Tibial artery (tissue), 4 donors: ENCODE measurements around the gene RNF223.
"Not testable (repeated sequence)": the region's sequence is repeated elsewhere in the genome, so short reads cannot be mapped to it uniquely, and the experiment has no call there.

ENCODE experiments used
- DNase-seq, 2 donors: peaks; one replicate each; pipeline ENCODE4 v3.0.0-alpha.2; 2019
- H3K27ac ChIP-seq, 2 donors: fragments of 200-600 bp; sonication (generic) in 1 of 2; 1 replicate in 1 of 2; 2 replicates in 1 of 2; pipeline ENCODE4 v1.5.1; 2018 to 2019; ENCODE audit warnings: mild to moderate bottlenecking in 1 of 2
- H3K27me3 ChIP-seq, 2 donors: fragments of 200-600 bp; sonication (generic) in 1 of 2; one replicate each; pipeline versions ENCODE4 v1.5.1 to v1.6.0; 2016 to 2019
- H3K36me3 ChIP-seq, 3 donors: fragments of 200-600 bp; sonication (generic) in 2 of 3; one replicate each; pipeline ENCODE4 v1.5.1; 2016 to 2019; ENCODE audit warnings: mild to moderate bottlenecking in 2 of 3
- H3K4me1 ChIP-seq, 4 donors: fragments of 200-600 bp; sonication (generic) in 2 of 4; 1 replicate in 3 of 4; 2 replicates in 1 of 4; pipeline ENCODE4 v1.5.1; 2016 to 2019
- H3K4me3 ChIP-seq, 2 donors: fragments of 200-600 bp; sonication (generic) in 1 of 2; 1 replicate in 1 of 2; 2 replicates in 1 of 2; pipeline ENCODE4 v1.5.1; 2018 to 2019; ENCODE audit warnings: mild to moderate bottlenecking in 2 of 2
- H3K9me3 ChIP-seq, 3 donors: fragments of 200-600 bp; sonication (generic) in 1 of 3; one replicate each; pipeline ENCODE4 v1.5.1; 2016 to 2019
- intact Hi-C: fragments of 100-400 bp; cut with DNase I; formaldehyde crosslinking; loops from one replicate; pipeline ENCODE4 v1.15.0; 2023; ENCODE audit warnings: low total_unique reads
- TF ChIP-seq, protein P1 (sequence below), 2 experiments: fragments of 200-600 bp in 1 of 2; fragments of 450-650 bp in 1 of 2; IDR thresholded peaks; one replicate each; pipeline ENCODE4 v1.5.1; 2017 to 2019; ENCODE audit warnings: antibody characterized with exemption in 2 of 2, mild to moderate bottlenecking in 1 of 2, moderate library complexity in 1 of 2

Gene RNF223

DNA sequence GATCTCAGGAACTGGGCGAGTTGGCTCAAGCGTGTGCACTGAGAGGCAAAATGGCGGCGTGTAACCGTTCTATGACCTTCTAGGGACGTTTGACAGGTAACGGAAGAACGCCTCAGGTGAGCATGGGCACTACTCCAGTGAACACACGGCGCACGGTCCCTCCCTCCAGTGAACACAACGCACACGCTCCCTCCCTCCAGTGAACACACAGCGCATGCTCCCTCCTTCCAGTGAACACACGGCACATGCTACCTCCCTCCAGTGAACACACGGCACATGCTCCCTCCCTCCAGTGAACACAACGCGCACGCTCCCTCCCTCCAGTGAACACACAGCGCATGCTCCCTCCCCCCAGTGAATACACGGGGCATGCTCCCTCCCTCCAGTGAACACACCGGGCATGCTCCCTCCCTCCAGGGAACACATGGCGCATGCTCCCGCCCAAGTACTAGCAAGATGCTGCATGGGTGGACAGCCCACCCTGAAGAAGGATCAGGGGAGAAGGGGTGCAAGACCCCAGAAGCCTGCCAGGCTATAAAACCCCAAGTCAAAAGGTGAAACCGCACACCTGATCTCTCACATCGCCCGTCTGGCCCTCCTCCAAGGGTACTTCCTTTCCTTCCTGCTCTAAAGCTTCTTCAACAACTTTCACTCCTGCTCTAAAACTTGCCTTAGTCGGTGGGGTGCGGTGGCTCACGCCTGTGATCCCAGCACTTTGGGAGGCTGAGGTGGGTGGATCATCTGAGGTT is 38.3 kb upstream of the RNF223 start:
- no peak overlapping the region for H3K27ac ChIP-seq
- no peak overlapping the region for H3K4me3 ChIP-seq
- peaks cover 0 to 5% (median 0%) of the 10 kb centered on the region in 3 donors for H3K9me3 ChIP-seq
- peaks cover 0 to 19% (median 4%) of the 10 kb centered on the region in 3 donors for H3K36me3 ChIP-seq
- TF ChIP-seq, protein P1, sequence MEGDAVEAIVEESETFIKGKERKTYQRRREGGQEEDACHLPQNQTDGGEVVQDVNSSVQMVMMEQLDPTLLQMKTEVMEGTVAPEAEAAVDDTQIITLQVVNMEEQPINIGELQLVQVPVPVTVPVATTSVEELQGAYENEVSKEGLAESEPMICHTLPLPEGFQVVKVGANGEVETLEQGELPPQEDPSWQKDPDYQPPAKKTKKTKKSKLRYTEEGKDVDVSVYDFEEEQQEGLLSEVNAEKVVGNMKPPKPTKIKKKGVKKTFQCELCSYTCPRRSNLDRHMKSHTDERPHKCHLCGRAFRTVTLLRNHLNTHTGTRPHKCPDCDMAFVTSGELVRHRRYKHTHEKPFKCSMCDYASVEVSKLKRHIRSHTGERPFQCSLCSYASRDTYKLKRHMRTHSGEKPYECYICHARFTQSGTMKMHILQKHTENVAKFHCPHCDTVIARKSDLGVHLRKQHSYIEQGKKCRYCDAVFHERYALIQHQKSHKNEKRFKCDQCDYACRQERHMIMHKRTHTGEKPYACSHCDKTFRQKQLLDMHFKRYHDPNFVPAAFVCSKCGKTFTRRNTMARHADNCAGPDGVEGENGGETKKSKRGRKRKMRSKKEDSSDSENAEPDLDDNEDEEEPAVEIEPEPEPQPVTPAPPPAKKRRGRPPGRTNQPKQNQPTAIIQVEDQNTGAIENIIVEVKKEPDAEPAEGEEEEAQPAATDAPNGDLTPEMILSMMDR (IDR thresholded peaks at IDR 0.05), result no peak
- peaks cover 0 to 16% (median 13%) of the 10 kb centered on the region in 4 donors for H3K4me1 ChIP-seq
- peak in 1 of 2 donors; percentile 46 for DNase-seq
- peaks cover 0 to 3% of the 10 kb centered on the region in 2 donors for H3K27me3 ChIP-seq
- intact Hi-C loops, result no loop called here

DNA sequence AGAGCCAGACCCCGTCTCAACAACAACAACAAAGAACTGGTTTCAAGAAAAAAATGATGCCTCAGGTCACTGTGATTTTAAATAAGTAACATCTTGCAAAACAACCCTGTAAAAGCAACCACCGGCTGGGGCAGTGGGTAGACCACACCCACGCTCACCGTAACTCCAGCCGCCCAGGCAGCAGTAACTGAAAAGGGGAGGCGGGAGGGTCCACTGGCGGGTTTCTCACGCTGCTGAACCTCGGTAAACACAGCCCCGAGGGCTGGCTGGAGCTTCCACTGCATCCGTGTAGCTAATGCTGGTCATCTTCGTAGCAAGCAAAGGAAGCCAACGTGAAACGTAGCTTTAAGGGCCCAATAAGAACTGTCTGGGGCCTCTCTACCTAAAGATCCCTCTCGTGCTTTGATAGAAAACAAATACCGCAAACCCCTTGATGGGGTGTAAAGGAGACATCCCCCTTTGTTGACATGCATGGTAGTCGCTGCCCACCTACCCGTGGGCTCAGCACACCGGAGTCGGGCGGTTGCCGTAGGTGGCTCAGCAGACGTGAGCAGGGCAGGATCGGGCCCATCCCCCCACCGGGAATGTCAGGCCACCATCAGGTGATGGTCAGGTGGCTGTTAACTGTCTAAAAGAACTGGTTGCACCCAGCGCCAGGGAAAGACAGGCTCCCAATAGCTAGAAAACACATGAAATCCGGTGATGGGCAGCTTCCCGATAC is 37.6 kb upstream of the RNF223 start:
- intact Hi-C loops, result no loop called here
- no peaks in the 10 kb centered on the region for H3K27me3 ChIP-seq

DNA sequence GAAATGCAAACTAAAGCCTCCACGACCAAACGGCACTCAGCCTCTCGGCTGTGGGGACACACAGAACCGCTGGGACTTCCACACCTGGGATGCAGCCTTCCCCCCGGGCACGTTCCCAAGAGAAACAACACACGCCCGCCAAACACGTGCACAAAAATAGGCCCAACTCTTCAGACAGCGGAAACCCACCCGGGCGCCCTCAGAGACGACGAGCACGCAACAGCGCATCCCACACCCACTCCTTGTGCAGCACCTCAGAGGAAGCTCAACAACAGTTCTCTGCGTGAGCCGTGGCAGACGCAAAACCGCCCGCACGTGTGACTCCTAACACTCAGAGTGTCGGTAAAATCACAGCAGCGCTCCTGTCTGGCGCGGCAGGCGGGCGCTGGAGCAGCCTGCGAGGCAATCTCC is 36.5 kb upstream of the RNF223 start:
- peaks cover 0 to 5% (median 0%) of the 10 kb centered on the region in 3 donors for H3K9me3 ChIP-seq
- peak in 1 of 2 donors; percentile 53 for DNase-seq
- no peaks in the 10 kb centered on the region for H3K27me3 ChIP-seq
- no peak overlapping the region for H3K4me3 ChIP-seq
- H3K27ac ChIP-seq, result no peak overlapping the region
- peaks cover 0 to 19% (median 4%) of the 10 kb centered on the region in 3 donors for H3K36me3 ChIP-seq
- intact Hi-C loops, result no loop called here
- peaks cover 0 to 9% (median 7%) of the 10 kb centered on the region in 4 donors for H3K4me1 ChIP-seq
- TF ChIP-seq, protein P1 (IDR thresholded peaks at IDR 0.05), result no peak

More for the DNA sequence above, 37.6 kb upstream of the RNF223 start:
- peaks cover 0 to 19% (median 4%) of the 10 kb centered on the region in 3 donors for H3K36me3 ChIP-seq
- peaks cover 0 to 11% (median 10%) of the 10 kb centered on the region in 4 donors for H3K4me1 ChIP-seq
- peak in 1 of 2 donors; percentile 50 for DNase-seq
- no peak overlapping the region for H3K27ac ChIP-seq
- peaks cover 0 to 5% (median 0%) of the 10 kb centered on the region in 3 donors for H3K9me3 ChIP-seq
- TF ChIP-seq, protein P1 (IDR thresholded peaks at IDR 0.05), result no peak
- no peak overlapping the region for H3K4me3 ChIP-seq

DNA sequence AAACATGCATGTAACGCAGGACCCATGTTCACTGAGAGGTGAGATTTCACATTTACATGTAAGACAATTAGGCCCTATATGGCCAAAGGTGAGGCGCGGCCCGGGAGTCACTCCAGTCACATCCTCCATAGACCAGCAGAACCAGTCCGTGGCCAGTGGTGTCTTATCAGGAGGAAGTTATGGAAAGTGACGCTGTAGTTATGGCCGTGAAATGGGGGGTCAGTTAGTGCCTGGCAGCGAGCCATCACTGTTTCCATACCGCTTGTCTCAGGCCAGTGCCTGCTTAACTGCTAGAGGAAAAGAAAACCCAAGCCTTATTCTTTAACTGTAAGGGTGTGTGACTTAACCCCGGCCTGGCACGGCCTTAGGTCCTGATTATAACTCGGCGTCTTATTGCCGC is 35.6 kb upstream of the RNF223 start:
- TF ChIP-seq, protein P1 (IDR thresholded peaks at IDR 0.05), result no peak
- intact Hi-C loops, result no loop called here
- Histone ChIP-seq H3K27me3 (no peaks in the 10 kb centered on the region), H3K36me3 (peaks cover 0 to 19% (median 4%) of the 10 kb centered on the region in 3 donors), H3K4me1 (peaks cover 0 to 2% (median under 1%) of the 10 kb centered on the region in 4 donors), H3K9me3 (peaks cover 0 to 5% (median 0%) of the 10 kb centered on the region in 3 donors), H3K4me3 (no peak overlapping the region), H3K27ac (no peak overlapping the region)
- DNase-seq, result peak in 1 of 2 donors; percentile 51

DNA sequence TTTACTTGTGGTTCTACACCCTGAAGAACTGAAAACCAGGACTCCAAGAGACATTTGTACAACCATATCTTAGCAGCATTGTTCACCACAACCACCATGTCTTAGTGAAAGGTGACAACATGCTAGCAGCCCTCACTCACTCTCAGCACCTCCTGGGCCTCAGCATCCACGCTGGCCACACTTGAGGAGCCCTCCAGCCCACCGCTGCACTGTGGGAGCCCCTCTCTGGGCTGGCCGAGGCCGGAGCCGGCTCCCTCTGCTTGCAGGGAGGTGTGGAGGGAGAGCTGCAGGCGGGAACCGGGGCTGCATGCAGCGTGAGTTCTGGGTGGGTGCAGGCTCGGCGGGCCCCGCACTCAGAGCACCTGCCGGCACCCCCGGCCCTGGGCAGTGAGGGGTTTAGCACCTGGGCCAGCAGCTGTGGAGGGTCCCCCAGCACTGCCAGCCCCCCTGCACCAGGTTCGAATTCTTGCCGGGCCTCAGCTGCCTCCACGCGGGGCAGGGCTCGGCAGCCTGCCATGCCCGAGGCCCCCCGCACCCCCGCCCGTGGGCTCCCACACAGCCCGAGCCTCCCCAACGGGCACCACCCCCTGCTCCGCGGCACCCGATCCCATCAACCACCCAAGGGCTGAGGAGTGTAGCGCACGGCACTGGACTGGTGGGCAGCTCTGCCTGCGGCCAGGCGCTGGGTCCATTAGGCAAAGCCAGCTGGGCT is 32.6 kb upstream of the RNF223 start:
- TF ChIP-seq, protein P1 (IDR thresholded peaks at IDR 0.05), result no peak
- no peaks in the 10 kb centered on the region for H3K27me3 ChIP-seq
- peaks cover 0 to 9% (median 0%) of the 10 kb centered on the region in 3 donors for H3K36me3 ChIP-seq
- peak in 1 of 2 donors; percentile 59 for DNase-seq
- H3K27ac ChIP-seq, result no peak overlapping the region
- no peaks in the 10 kb centered on the region for H3K4me1 ChIP-seq
- H3K4me3 ChIP-seq, result no peak overlapping the region
- intact Hi-C loops, result no loop called here
- no peaks in the 10 kb centered on the region for H3K9me3 ChIP-seq

DNA sequence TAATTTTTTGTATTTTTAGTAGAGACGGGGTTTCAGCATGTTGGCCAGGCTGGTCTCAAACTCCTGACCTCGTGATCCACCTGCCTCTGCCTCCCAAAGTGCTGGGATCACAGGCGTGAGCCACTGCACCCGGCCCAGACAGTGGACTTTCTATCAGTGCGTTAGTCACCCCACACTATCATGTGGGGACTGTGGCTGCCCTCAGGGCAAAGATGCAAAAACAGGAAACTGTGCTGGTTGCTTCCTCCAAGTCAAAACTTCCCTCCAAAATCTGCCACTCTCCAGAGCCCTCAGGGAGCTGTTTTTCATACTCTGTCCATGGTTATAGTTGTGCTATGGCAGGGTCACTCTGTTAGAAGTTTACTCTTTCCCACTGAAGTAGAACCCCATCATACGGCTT is 30.0 kb upstream of the RNF223 start:
- peak in 1 of 2 donors; percentile 27 for DNase-seq
- H3K27me3 ChIP-seq, intact Hi-C loops, H3K27ac ChIP-seq, H3K4me3 ChIP-seq, H3K36me3 ChIP-seq, H3K4me1 ChIP-seq, H3K9me3 ChIP-seq: not testable (repeated sequence)
